ENCODE results near the gene WASF2. TPM values are rescaled to one million over a fixed set of nuclear protein-coding genes. Genes with fewer than 3 reads are reported as not detected.

The WASF2 gene
- total and polyA plus RNA-seq, 2 of the 13 experiments (the other 11 are each of a cell fraction or from before 2014, with no cell fraction given), result 10.4 to 27.7 TPM

DNA sequence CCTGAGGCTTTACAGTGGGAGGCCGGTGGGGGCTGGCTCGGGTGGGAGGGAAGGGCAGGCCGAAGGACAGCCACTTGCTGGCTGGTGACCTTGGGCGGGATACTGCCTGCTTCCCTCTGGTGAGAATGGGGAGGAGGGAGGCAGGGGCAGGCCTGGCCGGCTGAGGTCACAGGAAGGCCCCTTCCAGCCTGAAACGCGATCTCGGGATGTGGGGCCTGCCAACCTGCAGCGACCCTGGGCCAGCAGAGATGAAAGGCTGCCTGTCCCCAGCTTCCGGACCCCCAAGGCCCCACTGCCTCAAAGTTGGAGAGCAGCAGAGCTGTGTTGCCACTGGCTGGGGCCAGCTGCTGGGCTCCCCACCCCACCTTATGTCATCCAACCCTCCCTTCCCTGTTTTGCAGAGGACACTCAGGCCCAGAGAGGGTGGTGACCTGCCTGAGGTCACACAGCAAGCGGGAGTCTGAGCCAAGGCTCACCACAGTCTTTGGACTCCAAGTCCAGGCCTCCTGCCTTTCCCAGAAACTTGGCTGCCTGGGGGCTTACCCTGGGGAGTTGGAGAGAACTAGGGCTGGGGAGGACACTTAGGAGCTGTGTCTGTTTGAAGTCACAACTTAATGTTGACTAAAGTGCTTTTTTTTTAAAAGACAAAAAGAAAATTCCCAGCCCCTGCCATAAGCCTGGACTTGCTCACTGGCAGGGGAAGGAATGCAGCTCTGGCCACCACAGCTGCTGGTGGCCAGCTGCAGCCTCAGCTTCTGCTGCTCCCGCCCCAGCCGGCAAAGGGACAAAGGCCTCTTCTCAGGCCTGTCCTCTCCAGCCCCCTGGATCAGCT, 14.8 kb upstream of the WASF2 start (continued):
- TF ChIP-seq HNF1A (IDR thresholded peaks at IDR 0.05; ENCODE audit: low read depth) (peak; percentile 25; the same call in 1 of the 2 replicates), HNF1A (CRISPR knock-in tag; IDR thresholded peaks at IDR 0.05; ENCODE audit: borderline replicate concordance) (peak; percentile 70; the same call in 1 of the 2 replicates), ZNF569 (CRISPR knock-in tag; IDR thresholded peaks at IDR 0.05; ENCODE audit: borderline replicate concordance) (0 out of 2 replicates have a peak, but pooled peaks have one; percentile 55), CEBPG (CRISPR knock-in tag; IDR thresholded peaks at IDR 0.05) (peak; percentile 16; the same call in 1 of the 2 replicates), JUND (CRISPR knock-in tag; IDR thresholded peaks at IDR 0.05) (peak; percentile 64; the same call in 1 of the 2 replicates), GATAD2A (CRISPR knock-in tag; IDR thresholded peaks at IDR 0.05) (peak; percentile 73), TBX3 (IDR thresholded peaks at IDR 0.05; ENCODE audit: borderline replicate concordance) (no peak), ZNF30 (CRISPR knock-in tag; IDR thresholded peaks at IDR 0.05) (0 out of 2 replicates have a peak, but pooled peaks have one; percentile 23), ATF4 (CRISPR knock-in tag; IDR thresholded peaks at IDR 0.05) (peak in 1 of 2 experiments; percentile 47; a peak in 1 of 4 replicates), KLF16 (CRISPR knock-in tag; IDR thresholded peaks at IDR 0.05) (0 out of 4 replicates have a peak, but pooled peaks of 1 of the 2 experiments have one; percentile 76), ATF3 (CRISPR knock-in tag; IDR thresholded peaks at IDR 0.05) (peak; percentile 67), CHCHD3 (CRISPR knock-in tag; IDR thresholded peaks at IDR 0.05) (0 out of 2 replicates have a peak, but pooled peaks have one; percentile 16), ZSCAN30 (CRISPR knock-in tag; IDR thresholded peaks at IDR 0.05) (no peak), TEAD3 (CRISPR knock-in tag; optimal IDR thresholded peaks at IDR 0.05; ENCODE audit: borderline replicate concordance) (peak; percentile 78)
- TF ChIP-seq, protein P1, sequence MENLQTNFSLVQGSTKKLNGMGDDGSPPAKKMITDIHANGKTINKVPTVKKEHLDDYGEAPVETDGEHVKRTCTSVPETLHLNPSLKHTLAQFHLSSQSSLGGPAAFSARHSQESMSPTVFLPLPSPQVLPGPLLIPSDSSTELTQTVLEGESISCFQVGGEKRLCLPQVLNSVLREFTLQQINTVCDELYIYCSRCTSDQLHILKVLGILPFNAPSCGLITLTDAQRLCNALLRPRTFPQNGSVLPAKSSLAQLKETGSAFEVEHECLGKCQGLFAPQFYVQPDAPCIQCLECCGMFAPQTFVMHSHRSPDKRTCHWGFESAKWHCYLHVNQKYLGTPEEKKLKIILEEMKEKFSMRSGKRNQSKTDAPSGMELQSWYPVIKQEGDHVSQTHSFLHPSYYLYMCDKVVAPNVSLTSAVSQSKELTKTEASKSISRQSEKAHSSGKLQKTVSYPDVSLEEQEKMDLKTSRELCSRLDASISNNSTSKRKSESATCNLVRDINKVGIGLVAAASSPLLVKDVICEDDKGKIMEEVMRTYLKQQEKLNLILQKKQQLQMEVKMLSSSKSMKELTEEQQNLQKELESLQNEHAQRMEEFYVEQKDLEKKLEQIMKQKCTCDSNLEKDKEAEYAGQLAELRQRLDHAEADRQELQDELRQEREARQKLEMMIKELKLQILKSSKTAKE (CRISPR knock-in tag; IDR thresholded peaks at IDR 0.05; ENCODE audit: borderline replicate concordance), result peak; percentile 83
- TF ChIP-seq, protein P2, sequence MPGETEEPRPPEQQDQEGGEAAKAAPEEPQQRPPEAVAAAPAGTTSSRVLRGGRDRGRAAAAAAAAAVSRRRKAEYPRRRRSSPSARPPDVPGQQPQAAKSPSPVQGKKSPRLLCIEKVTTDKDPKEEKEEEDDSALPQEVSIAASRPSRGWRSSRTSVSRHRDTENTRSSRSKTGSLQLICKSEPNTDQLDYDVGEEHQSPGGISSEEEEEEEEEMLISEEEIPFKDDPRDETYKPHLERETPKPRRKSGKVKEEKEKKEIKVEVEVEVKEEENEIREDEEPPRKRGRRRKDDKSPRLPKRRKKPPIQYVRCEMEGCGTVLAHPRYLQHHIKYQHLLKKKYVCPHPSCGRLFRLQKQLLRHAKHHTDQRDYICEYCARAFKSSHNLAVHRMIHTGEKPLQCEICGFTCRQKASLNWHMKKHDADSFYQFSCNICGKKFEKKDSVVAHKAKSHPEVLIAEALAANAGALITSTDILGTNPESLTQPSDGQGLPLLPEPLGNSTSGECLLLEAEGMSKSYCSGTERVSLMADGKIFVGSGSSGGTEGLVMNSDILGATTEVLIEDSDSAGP (CRISPR knock-in tag; IDR thresholded peaks at IDR 0.05; ENCODE audit: borderline replicate concordance), result peak; percentile 76
- TF ChIP-seq, protein P3, sequence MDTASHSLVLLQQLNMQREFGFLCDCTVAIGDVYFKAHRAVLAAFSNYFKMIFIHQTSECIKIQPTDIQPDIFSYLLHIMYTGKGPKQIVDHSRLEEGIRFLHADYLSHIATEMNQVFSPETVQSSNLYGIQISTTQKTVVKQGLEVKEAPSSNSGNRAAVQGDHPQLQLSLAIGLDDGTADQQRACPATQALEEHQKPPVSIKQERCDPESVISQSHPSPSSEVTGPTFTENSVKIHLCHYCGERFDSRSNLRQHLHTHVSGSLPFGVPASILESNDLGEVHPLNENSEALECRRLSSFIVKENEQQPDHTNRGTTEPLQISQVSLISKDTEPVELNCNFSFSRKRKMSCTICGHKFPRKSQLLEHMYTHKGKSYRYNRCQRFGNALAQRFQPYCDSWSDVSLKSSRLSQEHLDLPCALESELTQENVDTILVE (CRISPR knock-in tag; IDR thresholded peaks at IDR 0.05), result peak; percentile 52; the same call in 1 of the 2 replicates
